HUES48 (cell line): Measurements from ENCODE around the gene FYCO1.

Source experiments
- H3K27ac ChIP-seq: one replicate; pipeline ENCODE4 v1.7.0; 2013; ENCODE audit warnings: low read depth, low read length, inconsistent platforms
- H3K27me3 ChIP-seq: 2 replicates; pipeline ENCODE4 v1.6.1; 2013; ENCODE audit warnings: mild to moderate bottlenecking, low read length; ENCODE audit not compliant: control insufficient read depth, insufficient read depth
- H3K36me3 ChIP-seq: 2 replicates; pipeline ENCODE4 v1.6.1; 2013; ENCODE audit warnings: low read length; ENCODE audit not compliant: control insufficient read depth, insufficient read depth
- H3K4me1 ChIP-seq: 2 replicates; pipeline ENCODE4 v1.6.1; 2013; ENCODE audit warnings: mild to moderate bottlenecking, low read length; ENCODE audit not compliant: control insufficient read depth, insufficient read depth
- H3K4me3 ChIP-seq: 2 replicates; pipeline ENCODE4 v1.5.1; 2013; ENCODE audit warnings: mild to moderate bottlenecking, low read depth, low read length
- H3K9ac ChIP-seq: 2 replicates; pipeline ENCODE4 v1.6.1; 2013; ENCODE audit warnings: mild to moderate bottlenecking, low read depth, low read length, moderate library complexity
- H3K9me3 ChIP-seq: 2 replicates; pipeline ENCODE4 v1.6.1; 2013; ENCODE audit warnings: low read length; ENCODE audit not compliant: control insufficient read depth, insufficient read depth

The FYCO1 gene

GRCh38 chr3:45992133-45992729 is 3.4 kb downstream of the FYCO1 start:
- no peak overlapping the region for H3K9ac ChIP-seq
- peaks cover 8% of the 10 kb centered on the region; the same call in 1 of the 2 replicates for H3K27me3 ChIP-seq
- H3K4me3 ChIP-seq = no peak overlapping the region
- H3K4me1 ChIP-seq = peaks cover 35% of the 10 kb centered on the region
- H3K36me3 ChIP-seq = no peaks in the 10 kb centered on the region
- H3K27ac ChIP-seq = no peak overlapping the region
- no peaks in the 10 kb centered on the region for H3K9me3 ChIP-seq

DNA sequence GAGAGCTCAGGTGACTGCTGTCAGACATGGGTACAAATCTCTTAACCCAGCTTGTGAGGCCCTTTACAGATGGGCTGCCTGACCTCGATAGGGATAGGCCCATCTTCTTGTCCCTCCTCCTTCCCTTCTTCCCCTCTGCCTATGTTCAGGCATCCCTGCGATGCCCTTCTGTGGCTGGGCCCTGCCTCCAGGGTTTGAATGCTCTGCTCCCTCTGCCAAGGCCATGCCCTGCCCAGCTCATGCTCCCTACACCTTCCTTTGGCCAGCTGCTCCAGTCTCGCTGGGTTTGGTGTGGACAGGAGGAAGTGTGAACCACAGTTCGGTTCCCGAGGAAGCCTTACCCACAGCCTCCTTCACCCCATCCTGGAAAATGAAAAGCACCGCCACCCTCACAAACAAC is 4.3 kb downstream of the FYCO1 start:
- no peak overlapping the region for H3K9ac ChIP-seq
- no peak overlapping the region for H3K27ac ChIP-seq
- H3K36me3 ChIP-seq = no peaks in the 10 kb centered on the region
- peaks cover 4% of the 10 kb centered on the region; the same call in 1 of the 2 replicates for H3K27me3 ChIP-seq
- no peak overlapping the region for H3K4me3 ChIP-seq
- H3K4me1 ChIP-seq = peaks cover 35% of the 10 kb centered on the region
- H3K9me3 ChIP-seq = no peaks in the 10 kb centered on the region

DNA sequence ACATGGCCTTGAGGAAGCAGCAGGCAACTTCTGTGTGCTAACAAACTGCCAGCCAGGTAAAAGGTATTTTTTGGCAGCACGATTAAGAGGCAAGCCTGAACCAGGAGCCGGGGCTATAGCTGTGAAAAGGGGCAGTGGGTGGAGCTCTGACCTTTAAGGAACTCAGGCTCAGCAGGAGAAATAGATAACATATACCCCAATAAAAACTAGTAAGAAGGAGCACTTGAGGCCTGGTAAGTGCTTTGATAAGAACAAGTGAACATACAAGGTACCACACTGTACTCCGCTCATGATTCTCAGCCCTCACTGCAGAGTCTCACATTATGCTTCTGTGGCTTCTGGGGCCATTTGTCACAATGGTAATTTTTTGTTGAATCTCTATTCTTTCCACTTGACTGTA is 5.4 kb downstream of the FYCO1 start:
- Histone ChIP-seq H3K9me3 (no peaks in the 10 kb centered on the region), H3K27ac (no peak overlapping the region), H3K4me1 (peaks cover 29% of the 10 kb centered on the region), H3K27me3 (no peaks in the 10 kb centered on the region), H3K4me3 (no peak overlapping the region), H3K36me3 (peaks cover under 1% of the 10 kb centered on the region; the same call in 1 of the 2 replicates), H3K9ac (no peak overlapping the region)

GRCh38 chr3:45988804-45989203 is 6.8 kb downstream of the FYCO1 start:
- H3K9ac ChIP-seq = no peak overlapping the region
- no peaks in the 10 kb centered on the region for H3K9me3 ChIP-seq
- no peak overlapping the region for H3K4me3 ChIP-seq
- no peaks in the 10 kb centered on the region for H3K27me3 ChIP-seq
- no peak overlapping the region for H3K27ac ChIP-seq
- peaks cover 14% of the 10 kb centered on the region for H3K36me3 ChIP-seq
- peaks cover 19% of the 10 kb centered on the region for H3K4me1 ChIP-seq

GRCh38 chr3:45988362-45988761 is 7.3 kb downstream of the FYCO1 start:
- Histone ChIP-seq H3K4me3 (no peak overlapping the region), H3K9me3 (no peaks in the 10 kb centered on the region), H3K9ac (no peak overlapping the region), H3K36me3 (peaks cover 19% of the 10 kb centered on the region), H3K27ac (no peak overlapping the region), H3K27me3 (no peaks in the 10 kb centered on the region), H3K4me1 (peaks cover 16% of the 10 kb centered on the region)

- Histone ChIP-seq H3K36me3 (peaks cover 26% of the 10 kb centered on the region), H3K27ac (no peak overlapping the region)
These were observed 8.0 kb downstream of the FYCO1 start for GRCh38 chr3:45987368-45988291.

GRCh38 chr3:45986303-45986982 is 9.2 kb downstream of the FYCO1 start:
- Histone ChIP-seq H3K27me3 (no peaks in the 10 kb centered on the region), H3K27ac (peak overlapping the region; percentile 7), H3K4me1 (no peaks in the 10 kb centered on the region; the same call in 1 of the 2 replicates), H3K9ac (no peak overlapping the region), H3K9me3 (no peaks in the 10 kb centered on the region), H3K36me3 (peaks cover 38% of the 10 kb centered on the region), H3K4me3 (no peak overlapping the region)

More at GRCh38 chr3:45987368-45988291, 8.0 kb downstream of the FYCO1 start:
- H3K4me1 ChIP-seq = peaks cover 9% of the 10 kb centered on the region
- H3K9me3 ChIP-seq = no peaks in the 10 kb centered on the region
- H3K9ac ChIP-seq = no peak overlapping the region
- H3K27me3 ChIP-seq = no peaks in the 10 kb centered on the region
- no peak overlapping the region for H3K4me3 ChIP-seq

DNA sequence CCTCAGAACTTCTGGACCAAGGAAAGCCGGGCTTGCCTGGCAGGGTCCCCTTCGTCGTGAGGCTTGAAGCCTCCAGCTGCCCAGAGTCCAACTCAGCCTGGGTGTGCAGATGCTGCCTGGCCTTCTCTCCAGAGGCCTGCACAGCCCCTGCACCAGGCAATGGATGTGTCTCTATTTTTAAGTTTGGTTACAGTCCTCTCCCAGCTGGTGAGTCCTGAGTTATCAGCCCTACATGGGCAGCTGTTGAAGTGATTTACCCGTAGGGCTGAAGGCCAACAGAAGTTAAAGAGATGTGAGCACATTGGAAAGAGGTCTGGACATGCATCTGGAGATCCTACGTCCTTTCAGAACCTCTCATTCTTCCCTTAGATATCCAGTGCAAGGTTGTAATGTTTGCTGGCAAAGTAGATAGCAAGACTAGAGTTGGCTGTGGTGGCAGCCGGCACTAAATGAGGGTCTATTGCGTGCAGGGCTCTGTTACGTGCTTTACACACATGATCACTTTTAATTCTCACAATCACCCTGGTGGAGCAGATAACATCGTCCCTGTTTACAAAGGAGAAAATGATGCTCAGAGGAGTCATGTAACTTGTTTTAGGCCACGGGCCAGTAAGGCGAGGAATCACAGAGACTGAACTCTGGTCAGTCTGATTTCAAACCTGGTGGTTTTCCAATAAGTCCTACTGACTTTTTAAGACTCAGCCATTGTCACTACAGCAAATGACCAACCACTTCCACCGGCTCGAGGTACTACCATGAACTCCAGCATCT is 9.9 kb downstream of the FYCO1 start:
- Histone ChIP-seq H3K9ac (no peak overlapping the region), H3K27me3 (no peaks in the 10 kb centered on the region), H3K36me3 (peaks cover 45% of the 10 kb centered on the region), H3K27ac (no peak overlapping the region), H3K9me3 (no peaks in the 10 kb centered on the region), H3K4me3 (no peak overlapping the region), H3K4me1 (no peaks in the 10 kb centered on the region; the same call in 1 of the 2 replicates)

DNA sequence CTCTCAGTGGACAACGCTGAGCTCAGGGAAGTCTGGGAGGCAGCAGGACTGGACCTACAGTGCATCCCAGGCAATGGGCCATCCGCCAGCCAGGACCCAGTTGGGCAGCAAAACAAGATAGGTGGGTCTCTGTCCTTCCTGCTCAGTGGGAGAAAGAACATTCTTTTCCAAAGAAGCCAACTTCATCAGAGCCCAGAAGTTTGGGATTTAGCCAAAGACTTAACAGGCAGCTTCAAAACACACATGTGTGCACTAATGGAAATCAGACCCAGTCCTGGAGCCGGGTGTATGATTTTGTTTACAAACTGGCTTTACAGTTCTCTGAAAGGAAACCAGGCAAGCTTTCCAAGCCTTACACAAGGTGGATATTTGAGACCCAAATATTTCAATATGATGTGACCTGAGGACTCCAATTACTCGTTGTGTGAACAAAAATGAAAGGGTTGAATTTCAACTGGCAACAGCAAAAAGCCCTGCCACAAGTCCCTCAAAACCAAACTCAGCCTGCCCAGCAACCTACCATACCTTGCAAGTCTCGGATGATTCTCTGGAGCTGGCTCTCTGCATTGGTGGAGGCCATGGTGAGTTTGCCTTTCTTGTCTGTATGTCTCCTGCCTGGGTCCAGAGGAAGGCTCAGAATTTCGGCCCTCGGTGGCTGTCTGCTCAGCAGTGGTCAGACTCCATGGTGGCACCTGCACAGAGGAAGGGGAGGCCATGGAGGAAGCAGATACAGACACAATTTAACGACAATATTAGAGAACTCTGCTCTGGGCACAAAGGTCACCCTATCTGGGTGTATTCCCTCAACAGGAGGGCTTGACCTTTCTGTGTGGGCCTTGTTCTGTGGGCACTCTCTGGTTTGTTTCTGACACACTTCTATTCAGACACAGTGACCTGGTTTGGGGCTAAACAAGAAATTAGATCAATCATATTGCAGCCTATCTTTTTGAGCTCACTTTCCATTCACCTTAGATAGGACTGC is 11.0 kb downstream of the FYCO1 start:
- Histone ChIP-seq H3K9me3 (no peaks in the 10 kb centered on the region), H3K27ac (no peak overlapping the region), H3K9ac (no peak overlapping the region), H3K27me3 (no peaks in the 10 kb centered on the region), H3K4me1 (no peaks in the 10 kb centered on the region; the same call in 1 of the 2 replicates), H3K4me3 (no peak overlapping the region), H3K36me3 (peaks cover 54% of the 10 kb centered on the region)
